Inflammatory macrophage treated with lipopolysaccharide for 4 hours (primary cell): Measurements from ENCODE around the gene RBM43.
"Not testable (repeated sequence)": the region's sequence is repeated elsewhere in the genome, so short reads cannot be mapped to it uniquely, and the experiment has no call there.

ENCODE experiments used
- DNase-seq: peaks from one replicate; pipeline ENCODE4 v3.0.0-alpha.2; 2020

The RBM43 gene

DNA sequence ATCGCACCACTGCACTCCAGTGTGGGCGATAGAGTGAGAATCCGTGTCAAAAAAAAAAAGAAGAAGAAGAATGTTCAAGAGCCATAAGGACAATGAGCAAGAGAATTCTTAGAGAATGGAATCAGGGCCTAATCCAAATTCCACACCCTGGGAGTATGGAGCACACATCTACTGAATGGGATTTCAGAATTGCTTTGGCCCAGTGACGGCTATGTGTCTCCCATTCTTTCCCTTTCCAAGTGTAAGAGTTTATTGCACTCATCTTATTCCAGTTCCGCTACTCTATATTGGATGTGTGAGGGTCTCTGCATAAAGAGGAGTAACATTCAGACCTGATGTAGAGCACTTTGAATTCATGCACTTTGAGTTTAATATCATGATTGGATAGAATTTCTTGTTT, 5.9 kb upstream of the RBM43 start:
- DNase-seq = no peak

DNA sequence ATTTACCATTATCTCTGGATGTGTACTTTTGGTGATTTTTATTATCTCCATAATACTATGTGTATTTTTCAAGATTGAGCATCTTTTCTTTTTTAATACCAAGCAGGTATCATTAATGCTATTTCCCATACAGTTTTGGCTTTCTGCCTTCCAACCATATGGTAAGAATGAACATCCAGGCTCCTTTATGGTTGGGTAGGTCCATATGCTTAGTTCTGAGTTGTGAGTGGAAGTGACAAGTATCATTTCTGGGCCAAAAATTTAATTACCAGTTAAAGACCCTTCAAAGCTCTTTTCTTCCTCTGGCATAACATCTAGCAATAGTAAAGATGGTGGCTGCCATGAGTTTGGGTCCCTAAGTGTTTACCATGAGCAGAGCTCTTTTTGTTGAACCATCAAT, 4.3 kb upstream of the RBM43 start:
- no peak for DNase-seq

- DNase-seq = no peak
These were observed 2.6 kb upstream of the RBM43 start for GRCh38 chr2:151264157-151264825.

DNA sequence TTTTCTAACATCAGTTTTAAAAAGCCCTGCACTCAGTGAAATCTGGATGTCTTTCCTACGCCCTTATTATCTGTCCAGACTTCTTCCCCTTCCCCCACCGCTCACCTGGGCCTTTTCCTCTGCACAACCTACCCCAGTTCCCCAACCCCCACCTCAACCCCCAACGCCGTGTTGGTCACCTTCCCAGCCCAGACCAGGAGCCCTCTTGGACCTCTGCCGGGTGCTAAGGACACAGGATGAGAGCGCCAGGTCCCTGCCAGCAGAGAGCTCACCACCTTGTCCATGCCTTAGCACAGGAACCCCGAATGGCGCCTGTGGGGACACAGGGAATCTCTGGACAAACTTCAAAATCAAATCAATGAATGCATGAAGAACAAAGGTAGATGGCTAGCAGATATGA, 966 bp upstream of the RBM43 start:
- DNase-seq = no peak

- DNase-seq = no peak
These were observed 271 bp upstream of the RBM43 start for GRCh38 chr2:151261977-151262291.

- DNase-seq = peak; percentile 34
These were observed 961 bp downstream of the RBM43 start for GRCh38 chr2:151260573-151261230.

- DNase-seq = no peak
These were observed 3.5 kb downstream of the RBM43 start for GRCh38 chr2:151258121-151258520.

DNA sequence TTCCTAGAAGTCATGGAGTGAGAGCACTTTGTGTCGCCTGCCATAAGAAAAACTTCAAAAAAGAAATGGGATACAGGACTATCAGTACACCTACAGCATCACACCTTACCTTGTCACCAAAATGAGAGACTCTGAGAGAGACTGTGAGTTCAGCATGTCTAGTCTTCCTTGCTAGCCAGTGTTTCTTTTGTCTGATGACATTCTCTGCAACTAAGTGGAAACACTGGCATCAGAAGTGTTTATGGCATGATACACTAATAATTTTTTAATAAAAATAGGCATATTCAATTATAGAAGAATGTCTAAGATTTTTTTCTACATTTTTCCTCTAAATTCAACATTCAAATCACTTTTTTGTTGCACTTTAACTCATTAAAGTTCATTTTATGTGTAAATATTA, 9.0 kb downstream of the RBM43 start:
- DNase-seq = no peak

DNA sequence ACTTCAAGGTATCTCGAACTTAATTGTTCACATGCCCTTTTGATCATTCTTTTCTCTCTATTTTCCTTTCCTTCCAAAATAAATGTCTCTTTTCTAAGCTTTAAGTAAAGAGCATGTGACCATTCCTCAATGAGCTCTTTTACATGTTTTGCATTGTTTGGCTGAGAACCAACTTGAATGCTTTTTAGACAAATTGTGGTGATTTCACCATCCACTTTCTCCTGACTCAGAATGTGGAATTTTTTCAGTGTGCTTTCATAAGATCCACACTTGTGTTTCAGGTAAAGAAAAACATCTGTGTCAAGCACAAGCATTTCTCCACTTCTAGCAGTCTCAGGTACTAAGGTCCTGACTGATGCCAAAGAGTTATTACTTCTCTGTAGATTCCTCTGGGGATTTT, 10.7 kb downstream of the RBM43 start:
- DNase-seq = no peak

GRCh38 chr2:151247432-151247831, 14.2 kb downstream of the RBM43 start:
- DNase-seq = no peak

- DNase-seq = no peak
These were observed 15.5 kb downstream of the RBM43 start for GRCh38 chr2:151246152-151246551.

DNA sequence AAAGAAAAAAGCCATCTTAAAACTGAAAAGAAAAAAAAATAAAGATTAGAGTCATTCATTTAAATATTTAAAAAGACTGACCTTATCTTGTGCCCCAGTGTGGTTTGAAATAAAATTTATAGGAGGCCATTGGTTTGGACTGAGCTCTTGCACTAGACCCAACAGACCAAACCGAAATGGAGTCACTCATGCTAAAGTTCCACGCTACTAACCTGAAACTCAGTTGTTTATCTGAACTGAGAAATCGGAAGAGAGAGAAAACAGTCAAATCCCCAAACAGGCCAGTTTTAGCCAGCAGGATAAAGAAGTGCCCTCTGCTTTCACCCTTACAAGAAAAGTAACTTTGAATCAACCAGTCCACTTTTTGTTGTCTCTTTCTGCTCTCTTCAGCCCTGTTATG, 18.2 kb downstream of the RBM43 start:
- DNase-seq = no peak

GRCh38 chr2:151241224-151241623, 20.4 kb downstream of the RBM43 start:
- DNase-seq = no peak

- DNase-seq = no peak
These were observed 21.2 kb downstream of the RBM43 start for GRCh38 chr2:151240433-151240832.

DNA sequence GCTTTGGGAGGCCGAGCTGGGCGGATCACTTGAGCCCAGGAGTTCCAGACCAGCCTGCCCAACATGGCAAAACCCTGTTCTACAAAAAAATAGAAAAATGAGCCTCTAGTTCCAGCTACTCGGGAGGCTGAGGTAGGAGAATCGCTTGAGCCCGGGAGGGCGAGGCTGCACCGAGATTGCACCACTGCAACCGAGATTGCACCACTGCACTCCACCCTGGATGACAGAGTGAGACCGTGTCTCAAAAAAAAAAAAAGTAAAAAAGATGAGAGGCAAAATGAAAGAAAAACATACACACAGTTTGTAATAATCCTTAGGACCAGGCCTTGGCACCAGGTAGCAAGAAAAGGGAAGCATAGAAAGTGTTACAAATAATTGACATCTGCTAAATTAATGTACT, 22.0 kb downstream of the RBM43 start:
- peak; percentile 71 for DNase-seq

- DNase-seq = peak; percentile 85
These were observed 22.9 kb downstream of the RBM43 start for GRCh38 chr2:151238527-151239487.

DNA sequence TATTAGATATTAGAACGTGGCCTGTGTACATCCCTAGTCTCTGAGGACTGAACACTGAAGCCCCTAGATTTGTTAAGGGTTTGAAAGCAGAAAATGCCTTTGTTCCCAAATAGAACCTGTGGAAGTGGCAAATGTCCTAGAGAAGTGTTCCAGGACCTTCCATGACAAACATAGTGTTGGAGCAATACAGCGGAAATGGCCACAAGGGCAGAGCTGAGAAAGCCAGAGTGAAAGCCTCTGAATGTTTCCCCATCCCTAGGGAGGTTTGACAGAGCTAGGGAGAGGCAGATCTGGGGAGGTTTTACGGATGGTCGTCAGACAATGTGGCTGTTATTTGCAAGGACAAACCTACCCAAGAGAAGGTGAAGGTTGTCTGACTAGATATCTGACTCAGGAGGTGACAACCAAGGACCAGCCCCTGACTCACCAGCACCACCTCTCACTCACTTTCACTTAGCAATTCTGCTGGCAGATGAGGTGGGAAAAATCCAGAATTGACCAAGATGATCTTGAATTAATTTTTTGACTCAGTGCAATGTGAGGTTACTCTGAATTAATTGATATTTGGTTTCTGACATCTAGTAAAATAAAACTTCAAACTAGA, 24.1 kb downstream of the RBM43 start:
- peak; percentile 53 for DNase-seq

GRCh38 chr2:151233760-151234159, 27.9 kb downstream of the RBM43 start:
- not testable (repeated sequence) for DNase-seq

- DNase-seq = not testable (repeated sequence)
These were observed 28.4 kb downstream of the RBM43 start for GRCh38 chr2:151233288-151233687.

GRCh38 chr2:151230627-151231140, 31.0 kb downstream of the RBM43 start:
- peak; percentile 83 for DNase-seq

DNA sequence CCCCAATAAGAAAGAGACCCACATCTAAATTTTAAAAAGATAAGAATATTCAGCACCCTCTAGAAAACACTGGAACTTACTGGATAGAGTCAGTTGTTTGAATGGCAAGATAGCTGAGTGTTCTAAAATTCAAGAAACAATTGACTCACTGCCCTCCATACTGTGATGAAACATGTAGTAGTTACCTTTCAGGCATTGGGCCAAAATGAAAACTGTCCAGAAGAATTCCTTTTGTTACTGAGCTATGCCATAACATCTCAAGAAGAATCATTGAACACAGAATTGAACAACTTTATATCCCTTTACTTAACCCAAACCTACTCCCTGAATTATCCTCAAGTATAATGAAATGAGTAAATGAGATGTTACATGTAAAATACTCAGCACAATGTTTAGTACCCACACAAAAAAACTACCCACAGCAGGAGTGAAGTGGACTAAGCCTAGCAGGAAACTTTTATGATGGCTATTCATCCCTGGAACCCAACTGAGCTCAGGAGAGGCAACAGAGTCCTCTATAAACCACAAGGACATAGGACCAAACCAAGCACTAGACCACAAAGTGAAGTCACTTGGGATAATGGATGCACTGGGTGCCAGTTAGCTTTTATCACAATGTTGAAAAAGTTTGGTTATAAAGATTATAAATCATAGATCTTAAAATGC, 32.7 kb downstream of the RBM43 start:
- DNase-seq = no peak

- DNase-seq = no peak
These were observed 44.3 kb downstream of the RBM43 start for GRCh38 chr2:151217343-151217742.

DNA sequence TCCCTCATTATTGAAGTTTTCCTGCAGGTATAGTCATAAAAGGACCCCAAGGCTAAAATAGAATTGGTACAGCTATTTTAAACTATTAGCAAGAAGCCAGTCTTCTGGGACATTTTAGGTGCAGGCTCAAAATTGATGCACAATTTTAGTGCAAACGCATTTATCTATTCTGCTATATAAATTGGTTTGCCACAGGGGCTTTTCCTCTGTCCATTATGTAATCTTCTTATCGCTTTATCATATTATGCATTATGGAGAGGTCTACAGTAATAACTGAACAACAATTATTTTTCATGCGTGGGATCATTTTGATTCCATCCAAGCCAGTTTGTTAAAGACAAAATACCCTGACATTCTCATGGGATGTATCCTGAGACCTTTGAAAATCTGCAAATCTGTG, 54.6 kb downstream of the RBM43 start:
- DNase-seq = no peak
